PC-9 (cell line): ENCODE results near the gene DIAPH3. TPM values are rescaled to one million over a fixed set of nuclear protein-coding genes. Genes with fewer than 3 reads are reported as not detected.
"Not testable (repeated sequence)": the region's sequence is repeated elsewhere in the genome, so short reads cannot be mapped to it uniquely, and the experiment has no call there.

Source experiments
- BruUV-seq: library from RNA; stranded (reverse); fragments of 400-500 nt; replicated peaks from 2 replicates; lab custom pipeline; 2021; lab: Mats Ljungman, UMichigan
- CTCF ChIA-PET: fragments of 300-600 bp; sonication (Branson Sonifier 250); formaldehyde crosslinking; loops from one replicate; lab custom pipeline; 2022; ENCODE audit warnings: antibody characterized with exemption; lab: Charles Lee
- POLR2A ChIA-PET: fragments of 300-600 bp; sonication (Branson Sonifier 250); formaldehyde crosslinking; loops from one replicate; lab custom pipeline; 2022; ENCODE audit warnings: antibody characterized with exemption; ENCODE audit not compliant: unreplicated experiment; lab: Charles Lee
- DNase-seq, 2 experiments: peaks; one replicate each; pipeline versions ENCODE4 v3.0.0 to v3.0.0-alpha.2; 2015 to 2022; ENCODE audit warnings: mixed read lengths in 1 of 2
- H2AFZ ChIP-seq: fragments of 200-600 bp; sonication (generic); 2 replicates; pipeline ENCODE4 v1.8.1; 2017; ENCODE audit warnings: antibody characterized with exemption
- H3F3A ChIP-seq: fragments of 200-600 bp; sonication (generic); 2 replicates; pipeline ENCODE4 v1.8.1; 2017; ENCODE audit warnings: antibody characterized with exemption, mild to moderate bottlenecking, low read depth; ENCODE audit not compliant: insufficient read depth
- H3K27ac ChIP-seq: fragments of 200-600 bp; sonication (generic); 2 replicates; pipeline ENCODE4 v1.6.1; 2016; ENCODE audit warnings: mixed run types
- H3K27me3 ChIP-seq: fragments of 200-600 bp; sonication (generic); 2 replicates; pipeline ENCODE4 v1.6.1; 2016; ENCODE audit warnings: low read depth, mixed run types; ENCODE audit not compliant: insufficient read depth
- H3K36me3 ChIP-seq: fragments of 200-600 bp; sonication (generic); 2 replicates; pipeline ENCODE4 v1.6.1; 2016; ENCODE audit warnings: low read depth, mixed run types
- H3K4me1 ChIP-seq: fragments of 200-600 bp; sonication (generic); replicated peaks from 2 replicates; pipeline ENCODE4 v1.6.1; 2016; ENCODE audit warnings: mixed run types; ENCODE audit not compliant: insufficient read depth
- H3K4me2 ChIP-seq: fragments of 200-600 bp; sonication (generic); 2 replicates; pipeline ENCODE4 v1.6.1; 2017; ENCODE audit warnings: mixed run types
- H3K4me3 ChIP-seq: fragments of 200-600 bp; sonication (generic); 2 replicates; pipeline ENCODE4 v1.6.1; 2016; ENCODE audit warnings: mixed run types
- H3K79me2 ChIP-seq: fragments of 200-600 bp; sonication (generic); 2 replicates; pipeline ENCODE4 v1.6.1; 2017; ENCODE audit warnings: low read depth, mixed run types
- H3K9me2 ChIP-seq: fragments of 200-600 bp; sonication (generic); 2 replicates; pipeline ENCODE4 v1.8.1; 2017; ENCODE audit warnings: mild to moderate bottlenecking; ENCODE audit not compliant: insufficient read depth
- H3K9me3 ChIP-seq: fragments of 200-600 bp; sonication (generic); 2 replicates; pipeline ENCODE4 v1.8.1; 2016; ENCODE audit warnings: low read depth; ENCODE audit not compliant: insufficient read depth
- H4K20me1 ChIP-seq: fragments of 200-600 bp; sonication (generic); 2 replicates; pipeline ENCODE4 v1.8.1; 2017; ENCODE audit not compliant: insufficient read depth
- EZH2 ChIP-seq: fragments of 200-600 bp; sonication (generic); IDR thresholded peaks from 2 replicates; pipeline ENCODE4 v1.8.0; 2017; ENCODE audit warnings: antibody characterized with exemption, low read depth
- intact Hi-C: fragments of 100-400 bp; cut with micrococcal nuclease; formaldehyde crosslinking; loops from one replicate; pipeline ENCODE4 v1.10.0; 2022; ENCODE audit not compliant: unreplicated experiment
- total RNA-seq: library from RNA; stranded (reverse); gene quantifications from 2 replicates; pipeline ENCODE4 v1.2.3, GENCODE V29; 2021
- TF ChIP-seq, protein P1 (sequence below): fragments of 200-600 bp; sonication (generic); conservative IDR thresholded peaks from 2 replicates; pipeline ENCODE4 v1.6.1; 2017; ENCODE audit warnings: mixed run types, antibody characterized with exemption, mild to moderate bottlenecking, moderate library complexity

The DIAPH3 gene
- total RNA-seq, 1 experiment from 2014 or later: 39.3 TPM

DNA sequence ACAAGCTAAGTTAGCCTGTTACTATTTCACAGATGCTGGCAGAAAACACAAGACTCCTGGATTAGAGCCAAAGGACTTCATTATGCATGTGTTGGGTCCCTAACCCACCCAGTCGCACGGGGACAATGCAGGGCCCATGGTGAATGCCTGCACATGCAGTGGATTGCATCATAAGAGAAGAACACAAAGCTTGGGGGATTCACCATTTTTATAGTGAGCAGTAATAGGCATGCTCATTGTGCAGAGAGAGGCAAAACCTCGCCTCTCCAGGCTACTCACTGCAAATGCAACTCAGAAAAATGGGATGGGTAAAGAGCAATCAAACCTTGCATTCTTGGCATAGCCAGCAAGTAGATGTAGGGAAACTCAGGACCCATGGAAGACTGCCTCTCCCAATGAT, 115.8 kb downstream of the DIAPH3 start:
- ChIA-PET POLR2A (no interaction called here), CTCF (no interaction called here)
- no TSS peak for BruUV-seq

DNA sequence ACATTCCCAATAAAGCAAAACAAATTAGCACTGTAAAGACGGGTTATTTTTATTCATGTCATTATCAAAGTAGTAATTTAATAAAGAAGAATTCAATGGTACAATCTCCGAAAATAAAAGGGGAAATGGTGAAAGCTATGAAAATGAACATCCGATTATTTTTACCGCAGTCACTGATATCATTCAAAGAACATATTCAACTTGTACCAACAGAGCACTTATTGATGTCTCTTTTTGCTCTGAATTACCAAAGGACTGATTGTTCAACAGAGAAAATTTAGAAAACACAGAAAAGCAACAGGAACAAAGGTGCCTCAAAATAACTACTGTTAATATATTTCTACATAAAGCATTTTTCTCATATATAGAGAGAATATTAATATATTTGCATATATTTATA, 119.4 kb downstream of the DIAPH3 start:
- H3F3A ChIP-seq: peaks cover 4% of the 10 kb centered on the region; the same call in 1 of the 2 replicates
- intact Hi-C loops: no loop called here
- H3K4me2 ChIP-seq: no peak overlapping the region
- no peak for TF ChIP-seq EZH2
- TF ChIP-seq, protein P1, sequence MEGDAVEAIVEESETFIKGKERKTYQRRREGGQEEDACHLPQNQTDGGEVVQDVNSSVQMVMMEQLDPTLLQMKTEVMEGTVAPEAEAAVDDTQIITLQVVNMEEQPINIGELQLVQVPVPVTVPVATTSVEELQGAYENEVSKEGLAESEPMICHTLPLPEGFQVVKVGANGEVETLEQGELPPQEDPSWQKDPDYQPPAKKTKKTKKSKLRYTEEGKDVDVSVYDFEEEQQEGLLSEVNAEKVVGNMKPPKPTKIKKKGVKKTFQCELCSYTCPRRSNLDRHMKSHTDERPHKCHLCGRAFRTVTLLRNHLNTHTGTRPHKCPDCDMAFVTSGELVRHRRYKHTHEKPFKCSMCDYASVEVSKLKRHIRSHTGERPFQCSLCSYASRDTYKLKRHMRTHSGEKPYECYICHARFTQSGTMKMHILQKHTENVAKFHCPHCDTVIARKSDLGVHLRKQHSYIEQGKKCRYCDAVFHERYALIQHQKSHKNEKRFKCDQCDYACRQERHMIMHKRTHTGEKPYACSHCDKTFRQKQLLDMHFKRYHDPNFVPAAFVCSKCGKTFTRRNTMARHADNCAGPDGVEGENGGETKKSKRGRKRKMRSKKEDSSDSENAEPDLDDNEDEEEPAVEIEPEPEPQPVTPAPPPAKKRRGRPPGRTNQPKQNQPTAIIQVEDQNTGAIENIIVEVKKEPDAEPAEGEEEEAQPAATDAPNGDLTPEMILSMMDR: no peak
- no peaks in the 10 kb centered on the region for H4K20me1 ChIP-seq
- DNase-seq: no peak
- H3K36me3 ChIP-seq: no peaks in the 10 kb centered on the region
- CTCF ChIA-PET: no interaction called here
- H3K27ac ChIP-seq: no peak overlapping the region
- no peak overlapping the region for H2AFZ ChIP-seq
- BruUV-seq: no TSS peak
- H3K9me2 ChIP-seq: no peaks in the 10 kb centered on the region
- no peaks in the 10 kb centered on the region for H3K9me3 ChIP-seq
- POLR2A ChIA-PET: no interaction called here
- H3K27me3 ChIP-seq: no peaks in the 10 kb centered on the region
- H3K79me2 ChIP-seq: no peaks in the 10 kb centered on the region
- H3K4me1 ChIP-seq: no peaks in the 10 kb centered on the region
- no peak overlapping the region for H3K4me3 ChIP-seq

More for the DNA sequence above, 115.8 kb downstream of the DIAPH3 start:
- Histone ChIP-seq H4K20me1 (no peaks in the 10 kb centered on the region), H3K36me3 (no peaks in the 10 kb centered on the region), H3F3A (peaks cover 4% of the 10 kb centered on the region; the same call in 1 of the 2 replicates), H3K4me3 (no peak overlapping the region), H3K79me2 (no peaks in the 10 kb centered on the region), H3K27ac (no peak overlapping the region), H2AFZ (no peak overlapping the region), H3K4me1 (no peaks in the 10 kb centered on the region), H3K9me2 (no peaks in the 10 kb centered on the region), H3K9me3 (no peaks in the 10 kb centered on the region), H3K27me3 (no peaks in the 10 kb centered on the region), H3K4me2 (no peak overlapping the region)
- intact Hi-C loops: no loop called here
- DNase-seq: no peak
- no peak for TF ChIP-seq EZH2

DNA sequence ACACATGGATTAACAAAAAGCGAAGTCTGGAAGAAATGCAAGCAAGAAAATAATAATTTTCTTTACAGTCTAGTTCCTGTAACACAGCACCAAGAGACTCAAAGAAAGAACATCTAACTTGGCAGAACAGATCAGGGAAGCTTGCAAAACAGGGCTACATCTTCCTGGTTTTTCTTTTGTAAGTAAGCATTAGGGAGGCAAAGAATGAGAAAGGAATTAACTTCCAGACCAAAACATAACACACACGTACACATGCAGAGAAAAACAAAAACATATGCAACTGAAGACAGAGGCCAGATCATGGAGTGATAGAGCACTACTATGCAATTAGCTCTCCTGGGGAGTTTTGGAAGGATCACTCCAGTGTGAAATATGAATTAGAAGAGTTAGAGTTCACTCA, 120.5 kb downstream of the DIAPH3 start:
- no peaks in the 10 kb centered on the region for H4K20me1 ChIP-seq
- TF ChIP-seq, protein P1: no peak
- no peak for TF ChIP-seq EZH2
- H3K9me2 ChIP-seq: no peaks in the 10 kb centered on the region
- no peaks in the 10 kb centered on the region for H3K4me1 ChIP-seq
- DNase-seq: no peak
- no TSS peak for BruUV-seq
- H3F3A ChIP-seq: peaks cover 4% of the 10 kb centered on the region; the same call in 1 of the 2 replicates
- no peak overlapping the region for H3K4me3 ChIP-seq
- no peaks in the 10 kb centered on the region for H3K79me2 ChIP-seq
- H3K9me3 ChIP-seq: no peaks in the 10 kb centered on the region
- H2AFZ ChIP-seq: no peak overlapping the region
- intact Hi-C loops: no loop called here
- no peak overlapping the region for H3K27ac ChIP-seq
- ChIA-PET CTCF (no interaction called here), POLR2A (no interaction called here)
- no peak overlapping the region for H3K4me2 ChIP-seq
- H3K27me3 ChIP-seq: no peaks in the 10 kb centered on the region
- no peaks in the 10 kb centered on the region for H3K36me3 ChIP-seq

DNA sequence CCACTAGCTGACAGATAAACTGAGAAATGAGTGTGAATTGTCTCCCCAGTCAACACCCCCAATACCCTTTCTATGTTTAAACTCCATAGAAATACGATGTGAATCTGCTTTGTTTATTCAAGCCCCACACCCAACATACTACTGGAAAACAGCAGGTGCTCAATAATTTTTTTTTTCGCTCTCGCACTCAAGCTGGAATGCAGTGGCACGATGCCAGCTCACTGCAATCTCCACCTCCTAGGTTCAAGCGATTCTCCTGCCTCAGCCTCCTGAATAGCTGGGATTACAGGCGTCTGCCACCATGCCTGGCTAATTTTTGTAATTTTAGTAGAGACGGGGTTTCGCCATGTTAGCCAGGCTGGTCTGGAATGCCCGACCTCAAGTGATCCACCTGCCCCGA, 123.1 kb downstream of the DIAPH3 start:
- H3K4me1 ChIP-seq, POLR2A ChIA-PET, H4K20me1 ChIP-seq, H3K27ac ChIP-seq, DNase-seq, H2AFZ ChIP-seq, intact Hi-C loops, H3K9me3 ChIP-seq, H3K4me2 ChIP-seq, H3K79me2 ChIP-seq, H3K27me3 ChIP-seq, H3K36me3 ChIP-seq, H3K4me3 ChIP-seq, CTCF ChIA-PET, BruUV-seq, H3F3A ChIP-seq, H3K9me2 ChIP-seq: not testable (repeated sequence)
